SJSA1 (cell line): Measurements from ENCODE around the gene SIT1. TPM values are rescaled to one million over a fixed set of nuclear protein-coding genes. Genes with fewer than 3 reads are reported as not detected.

ENCODE experiments used
- DNase-seq, 2 experiments: peaks; one replicate each; pipeline ENCODE4 v3.0.0-alpha.2; 2015 to 2020; ENCODE audit warnings: low spot score in 2 of 2, low read depth in 1 of 2
- H3K27ac ChIP-seq: fragments of 250-450 bp; sonication (Bioruptor Pico); 2 replicates; pipeline ENCODE4 v1.5.1; 2020; ENCODE audit warnings: mild to moderate bottlenecking, moderate library complexity
- H3K27me3 ChIP-seq: fragments of 250-450 bp; sonication (Bioruptor Pico); replicated peaks from 2 replicates; pipeline ENCODE4 v1.5.1; 2020; ENCODE audit warnings: mild to moderate bottlenecking, moderate library complexity
- H3K36me3 ChIP-seq: fragments of 250-450 bp; sonication (Bioruptor Pico); 2 replicates; pipeline ENCODE4 v1.5.1; 2020; ENCODE audit warnings: mild to moderate bottlenecking
- H3K4me1 ChIP-seq: fragments of 250-450 bp; sonication (Bioruptor Pico); replicated peaks from 2 replicates; pipeline ENCODE4 v1.6.1; 2021; ENCODE audit warnings: mild to moderate bottlenecking
- H3K4me3 ChIP-seq: fragments of 250-450 bp; sonication (Bioruptor Pico); 2 replicates; pipeline ENCODE4 v1.5.1; 2020; ENCODE audit warnings: mild to moderate bottlenecking
- H3K9me3 ChIP-seq: fragments of 250-450 bp; sonication (Bioruptor Pico); replicated peaks from 2 replicates; pipeline ENCODE4 v1.5.1; 2020; ENCODE audit warnings: mild to moderate bottlenecking
- total RNA-seq: library from RNA; depleted of rRNA; stranded (reverse); fragments of >200 nt; shearing (Covaris generic); gene quantifications from 2 replicates; pipeline ENCODE4 v1.2.3, GENCODE V29; 2014; rRNA removed

Gene SIT1
- not detected in 2 replicates for total RNA-seq

- H3K4me3 ChIP-seq = no peak within 1 kb of the TSS
- no peaks in the 10 kb centered on the region for H3K36me3 ChIP-seq
- no peak within 1 kb of the TSS for H3K27ac ChIP-seq
- H3K4me1 ChIP-seq = peaks cover 6% of the 10 kb centered on the region; the same call in 1 of the 2 replicates
- H3K9me3 ChIP-seq = no peaks in the 10 kb centered on the region
- H3K27me3 ChIP-seq = no peaks in the 10 kb centered on the region
- DNase-seq = no peak
Observed at GRCh38 chr9:35650341-35651158, at the start of gene SIT1. Gene SIT1 (minus strand): TSS chr9:35650931. CDS start chr9:35650853, 78 bp downstream.

DNA sequence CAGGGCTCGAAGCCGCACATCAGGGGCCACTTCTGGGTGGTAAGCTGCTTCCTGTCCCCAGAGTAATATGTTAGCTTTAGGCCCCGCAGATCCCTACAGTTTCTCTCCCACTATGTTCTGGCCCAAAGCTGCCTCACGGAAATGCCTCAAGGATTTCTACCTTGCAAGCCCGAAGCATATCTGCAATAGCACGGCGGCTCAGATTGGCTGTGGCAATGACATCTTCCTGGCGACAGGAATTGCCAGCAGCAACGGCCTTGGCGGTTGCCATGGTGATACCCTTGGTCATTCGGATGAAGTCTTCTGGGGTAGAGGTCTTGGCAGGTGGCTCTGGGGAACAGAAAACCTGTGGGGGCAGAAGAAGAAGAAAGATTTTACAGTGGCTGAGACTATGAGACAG lies 49.3 kb upstream of the SIT1 start:
- no peak for DNase-seq
- Histone ChIP-seq H3K4me1 (peaks cover 7% of the 10 kb centered on the region), H3K4me3 (no peak overlapping the region), H3K27me3 (no peaks in the 10 kb centered on the region), H3K27ac (no peak overlapping the region), H3K36me3 (peaks cover 81% of the 10 kb centered on the region), H3K9me3 (no peaks in the 10 kb centered on the region)

- no peak for DNase-seq
- no peak overlapping the region for H3K27ac ChIP-seq
- H3K4me3 ChIP-seq = no peak overlapping the region
- H3K4me1 ChIP-seq = peaks cover 10% of the 10 kb centered on the region
- H3K36me3 ChIP-seq = peaks cover 63% of the 10 kb centered on the region
- no peaks in the 10 kb centered on the region for H3K9me3 ChIP-seq
- H3K27me3 ChIP-seq = no peaks in the 10 kb centered on the region
Observed at GRCh38 chr9:35698231-35698630, 47.5 kb upstream of the SIT1 start.

GRCh38 chr9:35697486-35697885 lies 46.8 kb upstream of the SIT1 start:
- H3K9me3 ChIP-seq = no peaks in the 10 kb centered on the region
- peaks cover 56% of the 10 kb centered on the region for H3K36me3 ChIP-seq
- no peak overlapping the region for H3K4me3 ChIP-seq
- H3K27me3 ChIP-seq = no peaks in the 10 kb centered on the region
- no peak overlapping the region for H3K27ac ChIP-seq
- peaks cover 10% of the 10 kb centered on the region for H3K4me1 ChIP-seq
- no peak for DNase-seq

- Histone ChIP-seq H3K27ac (no peak overlapping the region), H3K36me3 (peaks cover 48% of the 10 kb centered on the region), H3K4me1 (peaks cover 10% of the 10 kb centered on the region), H3K4me3 (no peak overlapping the region), H3K9me3 (no peaks in the 10 kb centered on the region), H3K27me3 (no peaks in the 10 kb centered on the region)
- peak in 1 of 2 experiments; percentile 26 for DNase-seq
Observed at GRCh38 chr9:35696520-35697215, 45.9 kb upstream of the SIT1 start.

DNA sequence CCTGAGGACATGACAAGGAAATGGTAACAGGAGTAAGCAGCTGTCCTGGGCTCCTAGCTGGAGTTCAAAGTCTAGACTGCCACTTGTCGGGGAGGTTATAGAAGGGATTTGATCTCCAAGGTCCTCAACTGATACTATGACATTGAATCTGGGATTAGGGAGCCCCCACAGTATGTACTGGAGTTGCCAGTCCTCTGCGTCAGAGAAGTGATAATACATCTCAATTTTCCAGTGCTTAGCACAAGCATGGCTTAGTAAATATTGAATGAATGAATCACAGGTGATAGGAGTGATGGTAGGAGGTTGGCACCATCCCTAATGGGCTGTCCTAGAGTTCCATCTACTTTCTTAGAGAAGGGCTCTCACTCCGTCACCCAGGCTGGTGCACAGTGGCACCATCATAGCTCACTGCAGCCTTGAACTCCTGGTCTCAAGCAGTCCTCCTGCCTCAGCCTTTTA lies 45.2 kb upstream of the SIT1 start:
- H3K9me3 ChIP-seq = no peaks in the 10 kb centered on the region
- H3K4me3 ChIP-seq = no peak overlapping the region
- H3K27me3 ChIP-seq = no peaks in the 10 kb centered on the region
- H3K36me3 ChIP-seq = peaks cover 44% of the 10 kb centered on the region
- DNase-seq = no peak
- H3K27ac ChIP-seq = no peak overlapping the region
- H3K4me1 ChIP-seq = peaks cover 16% of the 10 kb centered on the region

DNA sequence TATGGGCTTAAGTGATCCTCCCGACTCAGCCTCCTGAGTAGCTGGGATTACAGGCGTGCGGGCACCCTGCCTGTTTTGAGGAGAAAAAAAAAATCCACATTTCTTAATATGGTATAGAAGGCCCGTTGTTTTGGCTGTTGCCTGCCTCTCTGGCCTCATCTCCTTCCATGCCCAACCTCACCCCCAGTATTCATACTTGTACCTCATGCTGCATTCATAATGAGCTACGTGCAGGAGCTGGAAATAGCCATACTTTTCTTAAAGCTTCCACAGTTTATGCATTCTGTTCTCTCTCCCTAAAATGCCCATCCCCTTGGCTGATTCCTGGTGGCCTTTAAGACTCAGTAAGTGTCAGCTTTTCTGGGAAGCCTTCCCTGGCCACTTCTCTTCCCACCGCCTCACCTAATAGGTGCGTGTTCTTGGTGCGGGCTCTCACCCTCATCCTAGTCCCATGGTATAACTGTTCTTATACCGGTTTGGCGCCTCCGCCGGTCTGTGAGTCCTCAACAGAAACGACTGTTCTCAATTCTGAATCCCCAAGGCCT lies 41.1 kb upstream of the SIT1 start:
- no peak overlapping the region for H3K27ac ChIP-seq
- no peaks in the 10 kb centered on the region for H3K9me3 ChIP-seq
- peaks cover 32% of the 10 kb centered on the region for H3K4me1 ChIP-seq
- no peaks in the 10 kb centered on the region for H3K27me3 ChIP-seq
- DNase-seq = no peak
- H3K4me3 ChIP-seq = no peak overlapping the region
- peaks cover 39% of the 10 kb centered on the region for H3K36me3 ChIP-seq

DNA sequence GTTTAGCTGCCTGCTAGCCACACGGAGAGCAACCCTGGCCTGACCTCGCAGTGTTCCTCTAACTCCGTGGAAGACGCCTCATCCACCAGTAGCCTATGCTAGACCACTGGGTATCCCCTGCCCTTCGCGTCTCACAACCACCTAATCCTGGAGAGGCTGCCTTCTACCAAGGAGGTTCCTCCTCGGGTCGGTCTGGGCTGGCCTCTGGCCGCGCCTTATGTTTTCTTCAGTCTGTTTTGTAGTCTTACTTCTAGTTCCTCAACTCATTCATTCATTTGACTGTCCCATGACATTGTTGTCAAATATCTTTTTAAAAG lies 40.6 kb upstream of the SIT1 start:
- no peaks in the 10 kb centered on the region for H3K27me3 ChIP-seq
- H3K9me3 ChIP-seq = no peaks in the 10 kb centered on the region
- peaks cover 37% of the 10 kb centered on the region for H3K36me3 ChIP-seq
- H3K4me3 ChIP-seq = peak overlapping the region; percentile 60
- no peak for DNase-seq
- peaks cover 35% of the 10 kb centered on the region for H3K4me1 ChIP-seq
- peak overlapping the region; percentile 77; the same call in 1 of the 2 replicates for H3K27ac ChIP-seq

- H3K27me3 ChIP-seq = no peaks in the 10 kb centered on the region
- no peaks in the 10 kb centered on the region for H3K9me3 ChIP-seq
- DNase-seq = peak; percentile 44 to 74
- peaks cover 33% of the 10 kb centered on the region for H3K4me1 ChIP-seq
- peak overlapping the region; percentile 60 for H3K4me3 ChIP-seq
- H3K27ac ChIP-seq = peak overlapping the region; percentile 77
- peaks cover 37% of the 10 kb centered on the region for H3K36me3 ChIP-seq
Observed at GRCh38 chr9:35690614-35691333, 40.0 kb upstream of the SIT1 start.

GRCh38 chr9:35690294-35690613 lies 39.5 kb upstream of the SIT1 start:
- H3K27ac ChIP-seq = peak overlapping the region; percentile 57
- H3K36me3 ChIP-seq = peaks cover 41% of the 10 kb centered on the region
- H3K4me1 ChIP-seq = peaks cover 30% of the 10 kb centered on the region
- no peaks in the 10 kb centered on the region for H3K27me3 ChIP-seq
- H3K9me3 ChIP-seq = no peaks in the 10 kb centered on the region
- peak overlapping the region; percentile 60 for H3K4me3 ChIP-seq
- DNase-seq = no peak

DNA sequence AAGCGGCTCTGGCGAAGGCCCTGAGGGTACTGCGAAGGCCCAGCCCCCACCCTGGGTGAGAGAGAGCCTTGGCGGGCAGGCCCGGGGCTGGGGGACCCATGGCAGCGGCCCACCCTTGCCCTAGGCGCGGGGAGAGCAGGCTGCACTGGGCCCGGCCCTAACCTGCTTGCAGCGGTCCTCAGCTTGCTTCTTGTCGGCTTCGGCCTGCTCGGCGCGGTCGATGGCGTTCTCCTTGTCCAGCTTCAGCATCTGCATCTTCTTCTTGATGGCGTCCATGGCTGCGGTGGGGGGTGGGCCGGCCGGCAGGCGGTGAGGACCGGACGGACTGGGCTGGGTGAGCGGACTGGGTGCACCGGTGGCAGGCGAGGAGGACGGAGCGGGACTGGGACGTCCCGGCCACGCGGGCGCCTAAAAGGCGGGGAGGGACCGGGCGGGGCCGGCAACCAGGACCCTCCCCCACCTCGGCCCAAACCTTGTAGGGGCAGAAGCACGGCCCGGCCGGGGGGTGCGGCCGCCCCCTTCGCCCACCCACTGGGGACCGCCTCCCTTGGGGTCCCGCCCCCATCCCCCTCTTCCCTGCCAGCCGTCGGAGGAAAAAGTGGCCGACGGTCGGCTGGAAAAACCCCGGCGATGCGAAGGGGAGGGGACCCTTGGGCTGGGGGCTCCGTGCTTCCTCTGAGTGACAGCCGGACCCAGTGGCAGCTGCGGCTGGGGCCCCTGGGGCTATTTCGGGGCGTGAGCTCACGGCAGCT lies 39.0 kb upstream of the SIT1 start, which contains the start of gene TPM2:
Gene TPM2 (minus strand): TSS at position 384 of the 752 bp plus-strand sequence. CDS start 108 bp downstream, at position 276.
- Histone ChIP-seq H3K4me3 (peak within 1 kb of the TSS; percentile 60), H3K9me3 (no peaks in the 10 kb centered on the region), H3K36me3 (peaks cover 46% of the 10 kb centered on the region), H3K27me3 (no peaks in the 10 kb centered on the region), H3K4me1 (peaks cover 25% of the 10 kb centered on the region), H3K27ac (peak within 1 kb of the TSS; percentile 77)
- peak; percentile 79 to 88 for DNase-seq

- peaks cover 55% of the 10 kb centered on the region for H3K36me3 ChIP-seq
- H3K4me3 ChIP-seq = peak overlapping the region; percentile 60
- H3K4me1 ChIP-seq = peaks cover 24% of the 10 kb centered on the region
- H3K27ac ChIP-seq = peak overlapping the region; percentile 17; the same call in 1 of the 2 replicates
- DNase-seq = peak in 1 of 2 experiments; percentile 27
- no peaks in the 10 kb centered on the region for H3K9me3 ChIP-seq
- H3K27me3 ChIP-seq = no peaks in the 10 kb centered on the region
Observed at GRCh38 chr9:35688558-35689541, 38.1 kb upstream of the SIT1 start.
